GM06990 (cell line): ENCODE data around the gene TNNT1.

Source experiments
- DNase-seq: peaks from one replicate; pipeline ENCODE4 v3.0.0-alpha.2; 2011; ENCODE audit not compliant: insufficient read length; ENCODE audit errors: extremely low read depth
- H3K27me3 ChIP-seq: replicated peaks from 2 replicates; pipeline ENCODE4 v1.6.0; 2011; ENCODE audit warnings: low read length; ENCODE audit not compliant: control insufficient read depth, insufficient read depth
- H3K36me3 ChIP-seq: 2 replicates; pipeline ENCODE4 v1.5.1; 2011; ENCODE audit warnings: low read length; ENCODE audit not compliant: control insufficient read depth, insufficient read depth
- H3K4me3 ChIP-seq: replicated peaks from 2 replicates; pipeline ENCODE4 v1.5.1; 2011; ENCODE audit warnings: low read depth, mild to moderate bottlenecking, control low read depth, low read length
- CTCF ChIP-seq: IDR thresholded peaks from 2 replicates; pipeline ENCODE4 v1.5.1; 2011; ENCODE audit warnings: low read length, control low read depth, mild to moderate bottlenecking, inconsistent platforms; ENCODE audit not compliant: insufficient read depth, poor library complexity, severe bottlenecking

Gene TNNT1

GRCh38 chr19:55092423-55093318 is 56.3 kb downstream of the TNNT1 start:
- H3K27me3 ChIP-seq = no peaks in the 10 kb centered on the region
- no peak for TF ChIP-seq CTCF
- no peak for DNase-seq
- no peak overlapping the region for H3K4me3 ChIP-seq
- peaks cover 3% of the 10 kb centered on the region for H3K36me3 ChIP-seq

DNA sequence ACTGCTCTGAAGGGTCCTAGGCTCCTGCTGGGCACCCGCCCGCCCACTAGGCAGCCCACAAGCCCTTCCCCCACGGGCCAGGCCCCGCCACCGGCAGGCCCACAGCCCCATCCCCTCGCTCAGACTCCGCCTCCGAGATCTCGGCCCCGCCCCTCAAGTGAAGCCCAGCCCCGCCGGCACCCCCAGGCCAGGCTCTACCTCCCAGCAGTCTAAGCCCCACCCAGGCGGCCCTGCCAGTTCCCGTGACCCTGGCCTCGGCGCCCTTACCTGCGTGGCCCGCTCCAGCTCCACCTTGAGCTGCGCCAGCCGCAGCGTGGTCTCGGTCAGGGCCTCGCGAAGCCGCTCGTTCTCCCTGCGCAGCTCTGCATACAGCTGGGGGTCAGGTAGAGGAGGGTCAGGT is 57.1 kb downstream of the TNNT1 start:
- no peaks in the 10 kb centered on the region for H3K27me3 ChIP-seq
- DNase-seq = no peak
- H3K4me3 ChIP-seq = no peak overlapping the region
- H3K36me3 ChIP-seq = peaks cover 3% of the 10 kb centered on the region
- no peak for TF ChIP-seq CTCF

GRCh38 chr19:55091126-55091910 is 57.7 kb downstream of the TNNT1 start:
- no peak for TF ChIP-seq CTCF
- Histone ChIP-seq H3K36me3 (peaks cover 3% of the 10 kb centered on the region), H3K4me3 (no peak overlapping the region), H3K27me3 (no peaks in the 10 kb centered on the region)
- no peak for DNase-seq

- H3K4me3 ChIP-seq = no peak overlapping the region
- no peaks in the 10 kb centered on the region for H3K27me3 ChIP-seq
- no peak for DNase-seq
- H3K36me3 ChIP-seq = peaks cover 3% of the 10 kb centered on the region
- no peak for TF ChIP-seq CTCF
Observed at GRCh38 chr19:55090564-55090963, 58.4 kb downstream of the TNNT1 start.

DNA sequence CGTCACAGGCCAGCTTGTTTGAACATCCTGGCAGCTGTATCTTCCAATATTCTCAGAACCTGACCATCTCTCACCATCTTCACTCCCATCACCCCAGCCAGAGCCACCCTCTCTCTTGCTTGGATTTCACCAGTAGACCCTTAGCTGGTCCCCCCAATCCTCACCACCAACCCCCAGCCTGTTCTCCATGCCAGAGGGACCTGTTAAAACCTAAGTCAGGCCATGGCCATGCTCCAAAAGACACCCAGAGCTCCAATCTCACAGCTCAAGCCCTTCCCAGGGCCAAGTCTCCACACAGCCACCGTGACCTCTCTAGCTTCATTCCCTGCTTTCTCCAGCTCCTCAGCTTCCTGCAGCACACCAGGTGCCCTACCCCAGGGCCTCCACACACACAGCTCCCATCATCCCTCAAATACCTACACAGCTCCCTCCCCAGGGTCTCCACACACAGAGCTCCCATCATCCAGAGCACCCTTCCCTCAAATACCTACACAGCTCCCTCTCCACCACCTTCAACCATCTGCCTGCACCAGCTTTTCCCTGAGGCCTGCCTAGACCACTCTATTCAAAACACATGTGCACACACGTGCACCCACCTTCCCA is 59.6 kb downstream of the TNNT1 start:
- Histone ChIP-seq H3K27me3 (no peaks in the 10 kb centered on the region), H3K36me3 (peaks cover 3% of the 10 kb centered on the region), H3K4me3 (no peak overlapping the region)
- DNase-seq = no peak
- TF ChIP-seq CTCF = no peak
